SK-N-MC (cell line): ENCODE measurements around the gene MCM9.

Source experiments
- EZH2 ChIP-seq: fragments of 200-600 bp; sonication (generic); IDR thresholded peaks from one replicate; pipeline ENCODE4 v1.6.1; 2017; ENCODE audit warnings: antibody characterized with exemption
- FOXP2 ChIP-seq: optimal IDR thresholded peaks from 2 replicates; pipeline ENCODE3; 2011; ENCODE audit warnings: mild to moderate bottlenecking, moderate library complexity; ENCODE audit not compliant: insufficient read depth; ENCODE audit errors: extremely low read length, control extremely low read depth
- POLR2AphosphoS5 ChIP-seq: IDR thresholded peaks from 2 replicates; pipeline ENCODE4 v1.6.1; 2012; ENCODE audit warnings: mild to moderate bottlenecking, low read depth, low read length, borderline replicate concordance

- TF ChIP-seq EZH2 = no peak
- TF ChIP-seq POLR2AphosphoS5 = no peak
- no peak for TF ChIP-seq FOXP2
Measured at GRCh38 chr6:118965371-118965770, 30.4 kb upstream of the MCM9 start.
